ENCODE results near the gene OR10D3. TPM values are rescaled to one million over a fixed set of nuclear protein-coding genes. Genes with fewer than 3 reads are reported as not detected.
A peak's percentile ranks its signal among the peaks of the same experiment; 100 is the strongest.
"Not testable (repeated sequence)": the region's sequence is repeated elsewhere in the genome, so short reads cannot be mapped to it uniquely, and the experiment has no call there.

OR10D3 gene
- total and polyA plus RNA-seq, 2 of the 8 experiments (the other 6 are each of a cell fraction or from before 2014, with no cell fraction given) = not detected

DNA sequence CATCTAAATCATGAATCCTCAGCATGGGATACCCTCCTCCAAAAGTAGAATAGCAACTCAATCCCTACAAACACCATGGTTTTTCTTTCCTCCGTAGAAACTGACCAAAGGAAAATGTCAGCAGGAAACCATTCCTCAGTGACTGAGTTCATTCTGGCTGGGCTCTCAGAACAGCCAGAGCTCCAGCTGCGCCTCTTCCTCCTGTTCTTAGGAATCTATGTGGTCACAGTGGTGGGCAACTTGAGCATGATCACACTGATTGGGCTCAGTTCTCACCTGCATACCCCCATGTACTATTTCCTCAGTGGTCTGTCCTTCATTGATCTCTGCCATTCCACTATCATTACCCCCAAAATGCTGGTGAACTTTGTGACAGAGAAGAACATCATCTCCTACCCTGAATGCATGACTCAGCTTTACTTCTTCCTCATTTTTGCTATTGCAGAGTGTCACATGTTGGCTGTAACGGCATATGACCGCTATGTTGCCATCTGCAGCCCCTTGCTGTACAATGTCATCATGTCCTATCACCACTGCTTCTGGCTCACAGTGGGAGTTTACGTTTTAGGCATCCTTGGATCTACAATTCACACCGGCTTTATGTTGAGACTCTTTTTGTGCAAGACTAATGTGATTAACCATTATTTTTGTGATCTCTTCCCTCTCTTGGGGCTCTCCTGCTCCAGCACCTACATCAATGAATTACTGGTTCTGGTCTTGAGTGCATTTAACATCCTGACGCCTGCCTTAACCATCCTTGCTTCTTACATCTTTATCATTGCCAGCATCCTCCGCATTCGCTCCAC is 41.7 kb downstream of the OR10D3 start:
- H4K5ac ChIP-seq (ENCODE audit: insufficient read length, low read depth, low read length); H3K14ac ChIP-seq (ENCODE audit: insufficient read length); POLR2A ChIA-PET (ENCODE audit: partially characterized antibody); H2BK12ac ChIP-seq (ENCODE audit: low read depth, low read length); H3K4me3 ChIP-seq (ENCODE audit: extremely low read depth in 1 of 4, insufficient read depth in 2 of 4, low read depth in 3 of 4, low read length in 4 of 4); H3K4me2 ChIP-seq (ENCODE audit: insufficient read depth in 1 of 2, low read depth in 2 of 2, low read length in 2 of 2); H2AK5ac ChIP-seq (ENCODE audit: low read depth, low read length); H3K18ac ChIP-seq (ENCODE audit: extremely low read depth, low read length); H3K4me1 ChIP-seq (replicated peaks in 1 of 4; ENCODE audit: control insufficient read depth in 3 of 4, insufficient read depth in 4 of 4, low read length in 3 of 4); H3K27ac ChIP-seq (ENCODE audit: low read depth, low read length); H4K8ac ChIP-seq (ENCODE audit: extremely low read depth, insufficient read depth, low read length); H3K79me2 ChIP-seq (ENCODE audit: control insufficient read depth in 1 of 2, insufficient read depth in 2 of 2, low read length in 2 of 2); H3K9me3 ChIP-seq (ENCODE audit: insufficient read depth in 2 of 2, low read depth in 1 of 2, low read length in 1 of 2); H4K20me1 ChIP-seq (replicated peaks in 1 of 2; ENCODE audit: control insufficient read depth in 1 of 2, insufficient read depth in 2 of 2, low read length in 2 of 2); H3K23me2 ChIP-seq (ENCODE audit: low read depth, low read length); H2BK5ac ChIP-seq (ENCODE audit: low read depth, low read length); H2BK120ac ChIP-seq (replicated peaks; ENCODE audit: low read depth, low read length); H3K23ac ChIP-seq (ENCODE audit: insufficient read length); H3K27me3 ChIP-seq (replicated peaks in 1 of 4; ENCODE audit: control insufficient read depth in 3 of 4, extremely low read depth in 1 of 4, insufficient read depth in 3 of 4, low read length in 3 of 4); H2BK20ac ChIP-seq (ENCODE audit: low read length); H3K79me1 ChIP-seq (ENCODE audit: low read depth, low read length); CTCF ChIA-PET (ENCODE audit: partially characterized antibody); H3K56ac ChIP-seq (replicated peaks; ENCODE audit: insufficient read length, low read depth, low read length); DNase-seq (ENCODE audit: low read depth in 1 of 2, low spot score in 2 of 2); H2BK15ac ChIP-seq (ENCODE audit: low read length); H3K4ac ChIP-seq (replicated peaks; ENCODE audit: insufficient read length, low read depth, low read length); H3K36me3 ChIP-seq (ENCODE audit: control insufficient read depth in 2 of 4, insufficient read depth in 4 of 4, low read length in 3 of 4); H3K9ac ChIP-seq (replicated peaks in 1 of 4; ENCODE audit: extremely low read depth in 1 of 4, low read depth in 3 of 4, low read length in 3 of 4); H4K91ac ChIP-seq (replicated peaks; ENCODE audit: insufficient read length, low read length): not testable (repeated sequence)
- peak; percentile 73 for FAIRE-seq
- 0 out of 2 replicates have a peak, but pooled peaks have one; percentile 3 for TF ChIP-seq BACH1 (IDR thresholded peaks at IDR 0.05; ENCODE audit: low read length)
- H2AFZ ChIP-seq (ENCODE audit: low read length) = peak overlapping the region; percentile 23; the same call in 1 of the 2 replicates
- 69% methylated on average over 9 of the region's 9 CpGs; no CpG with 5 or more reads in 1 of the 2 experiments for WGBS, 2 experiments (ENCODE audit: extremely low coverage in 1 of 2, insufficient coverage in 1 of 2, insufficient read length in 1 of 2, insufficient replicate concordance in 2 of 2, low coverage in 1 of 2, low lambda C conversion rate in 2 of 2, missing lambda C conversion rate in 1 of 2)
